HCT116 (cell line): ENCODE data around the gene CCDC187. TPM values are rescaled to one million over a fixed set of nuclear protein-coding genes. Genes with fewer than 3 reads are reported as not detected.

Experiments used
- ATAC-seq: fragments of 200-7000 bp; cut with Tn5 transposase; 2 replicates; pipeline ENCODE4 v1.9.1; 2020; ENCODE audit warnings: mild to moderate bottlenecking, moderate library complexity
- BruUV-seq: library from RNA; stranded (reverse); fragments of 400-500 nt; replicated peaks from 2 replicates; lab custom pipeline; 2021; lab: Mats Ljungman, UMichigan
- CTCF ChIA-PET: fragments of 300-600 bp; sonication (Branson Sonifier 250); formaldehyde crosslinking; loops from one replicate; lab custom pipeline; 2021; ENCODE audit warnings: antibody characterized with exemption; lab: Charles Lee
- POLR2A ChIA-PET: fragments of 300-600, 350-600 bp; sonication (Branson Sonifier 250); formaldehyde crosslinking; loops from one replicate; lab custom pipeline; 2021; ENCODE audit warnings: antibody characterized with exemption; lab: Charles Lee
- RAD21 ChIA-PET, 2 experiments: fragments of 300-600 bp; sonication (Branson Sonifier 250); formaldehyde crosslinking; loops; one replicate each; lab custom pipeline; 2023; ENCODE audit warnings: low total read pairs in 2 of 2; ENCODE audit not compliant: uncharacterized antibody in 2 of 2, unreplicated experiment in 2 of 2, low non-redundant PET in 1 of 2; lab: Charles Lee
- DNase-seq: peaks from one replicate; pipeline ENCODE4 v3.0.0-alpha.2; 2010; ENCODE audit warnings: low read depth, low spot score
- H2AFZ ChIP-seq: fragments of 200-600 bp; shearing (Covaris generic), sonication (generic); 2 replicates; pipeline ENCODE4 v1.6.1; 2017; ENCODE audit warnings: low read depth, mixed run types, mixed read lengths, antibody characterized with exemption, low read length; ENCODE audit not compliant: poor library complexity, severe bottlenecking
- H3K27ac ChIP-seq: 2 replicates; pipeline ENCODE4 v1.5.1; 2012; ENCODE audit warnings: low read depth, low read length
- H3K27me3 ChIP-seq: fragments of 200-600 bp; sonication (generic); 2 replicates; pipeline ENCODE4 v1.6.1; 2016; ENCODE audit warnings: mixed run types, low read length, mixed read lengths; ENCODE audit not compliant: insufficient read depth
- H3K36me3 ChIP-seq, 2 experiments: fragments of 200-500 bp in 1 of 2; fragments of 200-600 bp in 1 of 2; sonication (Bioruptor generic) in 1 of 2; sonication (generic) in 1 of 2; 2 replicates each; pipeline versions ENCODE4 v1.5.1 to v1.6.1; 2014 to 2016; ENCODE audit warnings: low read length in 2 of 2, inconsistent platforms in 1 of 2, mixed read lengths in 1 of 2, mixed run types in 1 of 2; ENCODE audit not compliant: insufficient read depth in 2 of 2, control insufficient read depth in 1 of 2
- H3K4me1 ChIP-seq, 2 experiments: fragments of 200-600 bp in 1 of 2; sonication (generic) in 1 of 2; 2 replicates each; pipeline versions ENCODE4 v1.5.1 to v1.6.1; 2012 to 2017; ENCODE audit warnings: low read length in 2 of 2, inconsistent platforms in 1 of 2, mild to moderate bottlenecking in 1 of 2, mixed read lengths in 1 of 2, mixed run types in 1 of 2, moderate library complexity in 1 of 2; ENCODE audit not compliant: insufficient read depth in 2 of 2, control insufficient read depth in 1 of 2
- H3K4me2 ChIP-seq: fragments of 200-600 bp; sonication (generic); 2 replicates; pipeline ENCODE4 v1.6.1; 2017; ENCODE audit warnings: mixed run types, low read length, mixed read lengths
- H3K4me3 ChIP-seq, 2 experiments: fragments of 200-600 bp in 1 of 2; sonication (generic) in 1 of 2; replicated peaks in 1 of 2; 2 replicates each; pipeline ENCODE4 v1.5.1; 2011 to 2016; ENCODE audit warnings: low read length in 2 of 2, control low read depth in 1 of 2, low read depth in 1 of 2, mild to moderate bottlenecking in 1 of 2, mixed read lengths in 1 of 2, mixed run types in 1 of 2
- H3K79me2 ChIP-seq: fragments of 200-600 bp; sonication (generic); 2 replicates; pipeline ENCODE4 v1.6.1; 2017; ENCODE audit warnings: mild to moderate bottlenecking, mixed run types, low read length, moderate library complexity, mixed read lengths; ENCODE audit not compliant: insufficient read depth
- H3K9ac ChIP-seq: fragments of 200-600 bp; sonication (generic); 2 replicates; pipeline ENCODE4 v1.6.1; 2016; ENCODE audit warnings: low read length, mixed read lengths
- H3K9me2 ChIP-seq: fragments of 200-600 bp; sonication (generic), shearing (Covaris generic); 2 replicates; pipeline ENCODE4 v1.6.1; 2017; ENCODE audit warnings: mixed run types, mild to moderate bottlenecking, moderate library complexity; ENCODE audit not compliant: insufficient read depth
- H3K9me3 ChIP-seq, 2 experiments: fragments of 200-500 bp in 1 of 2; fragments of 200-600 bp in 1 of 2; sonication (Bioruptor generic) in 1 of 2; sonication (generic) in 1 of 2; 2 replicates each; pipeline ENCODE4 v1.6.1; 2014 to 2017; ENCODE audit warnings: low read length in 2 of 2, mixed read lengths in 2 of 2, inconsistent platforms in 1 of 2, low read depth in 1 of 2, mild to moderate bottlenecking in 1 of 2, mixed run types in 1 of 2, moderate library complexity in 1 of 2; ENCODE audit not compliant: control insufficient read depth in 1 of 2, insufficient read depth in 1 of 2
- H4K20me1 ChIP-seq: fragments of 200-600 bp; sonication (generic), shearing (Covaris generic); 2 replicates; pipeline ENCODE4 v1.6.1; 2017; ENCODE audit warnings: mixed run types, mild to moderate bottlenecking, moderate library complexity; ENCODE audit not compliant: insufficient read depth
- CBX3 ChIP-seq: IDR thresholded peaks from 2 replicates; pipeline ENCODE4 v1.6.1; 2012; ENCODE audit warnings: low read depth
- CEBPB ChIP-seq: IDR thresholded peaks from 2 replicates; pipeline ENCODE4 v1.6.1; 2012; ENCODE audit warnings: low read depth
- CTCF ChIP-seq, 3 experiments: fragments of 200-600 bp in 1 of 3; sonication (generic) in 1 of 3; IDR thresholded peaks in 2 of 3; conservative IDR thresholded peaks in 1 of 3; 2 replicates each; pipeline ENCODE4 v1.5.1; 2012 to 2017; ENCODE audit warnings: low read depth in 2 of 3, low read length in 2 of 3, antibody characterized with exemption in 1 of 3, borderline replicate concordance in 1 of 3, control low read depth in 1 of 3, mild to moderate bottlenecking in 1 of 3, mixed read lengths in 1 of 3, mixed run types in 1 of 3, moderate library complexity in 1 of 3; ENCODE audit not compliant: insufficient read depth in 1 of 3
- EZH2 ChIP-seq: fragments of 200-600 bp; sonication (generic); IDR thresholded peaks from 2 replicates; pipeline ENCODE4 v1.6.1; 2017; ENCODE audit warnings: antibody characterized with exemption, mixed run types
- EZH2phosphoT487 ChIP-seq: fragments of 200-600 bp; IDR thresholded peaks from 2 replicates; pipeline ENCODE4 v1.6.1; 2018; ENCODE audit warnings: antibody characterized with exemption, borderline replicate concordance
- FOSL1 ChIP-seq: IDR thresholded peaks from 2 replicates; pipeline ENCODE4 v1.6.1; 2012; ENCODE audit warnings: low read depth
- JUND ChIP-seq: IDR thresholded peaks from 2 replicates; pipeline ENCODE4 v1.6.1; 2012
- RAD21 ChIP-seq: IDR thresholded peaks from 2 replicates; pipeline ENCODE4 v1.6.1; 2012; ENCODE audit warnings: low read depth, mild to moderate bottlenecking
- SIN3A ChIP-seq: IDR thresholded peaks from 2 replicates; pipeline ENCODE4 v1.6.1; 2012; ENCODE audit warnings: low read depth
- SP1 ChIP-seq: IDR thresholded peaks from 2 replicates; pipeline ENCODE4 v1.6.1; 2012; ENCODE audit warnings: low read depth
- SRF ChIP-seq: IDR thresholded peaks from 2 replicates; pipeline ENCODE4 v1.6.1; 2012; ENCODE audit warnings: low read depth
- TCF7L2 ChIP-seq: IDR thresholded peaks from 2 replicates; pipeline ENCODE4 v1.7.0; 2011; ENCODE audit warnings: borderline replicate concordance, inconsistent platforms; ENCODE audit not compliant: insufficient read depth, insufficient read length; ENCODE audit errors: extremely low read depth
- ZBTB33 ChIP-seq: IDR thresholded peaks from 2 replicates; pipeline ENCODE4 v1.6.1; 2011; ENCODE audit warnings: mild to moderate bottlenecking, low read length, moderate library complexity; ENCODE audit not compliant: insufficient replicate concordance; ENCODE audit errors: extremely low read depth
- ZFX ChIP-seq: fragments of 450-650 bp; IDR thresholded peaks from 2 replicates; pipeline ENCODE4 v1.6.1; 2017
- ZNF274 ChIP-seq: fragments of 200-500 bp; sonication (Bioruptor generic); IDR thresholded peaks from 2 replicates; pipeline ENCODE4 v1.6.1; 2014; ENCODE audit warnings: mild to moderate bottlenecking, low read depth, low read length, inconsistent platforms
- intact Hi-C: fragments of 100-400 bp; cut with micrococcal nuclease; formaldehyde crosslinking; loops from 2 replicates; pipeline ENCODE4 v1.10.0; 2022
- total RNA-seq: library from RNA; stranded (reverse); gene quantifications from one replicate; pipeline ENCODE4 v1.2.1, GENCODE V29; 2021; ENCODE audit not compliant: unreplicated experiment
- TF ChIP-seq, protein P1 (sequence below): IDR thresholded peaks from 2 replicates; pipeline ENCODE4 v1.6.1; 2012
- TF ChIP-seq, protein P2 (sequence below): IDR thresholded peaks from 2 replicates; pipeline ENCODE4 v1.6.1; 2012; ENCODE audit warnings: low read depth

The CCDC187 gene
- total RNA-seq, 1 experiment from 2014 or later: 4.6 TPM

- H3K4me1 ChIP-seq: no peaks in the 10 kb centered on the region
- intact Hi-C loops: no loop called here
- H3K9me2 ChIP-seq: no peaks in the 10 kb centered on the region
- H3K79me2 ChIP-seq: no peaks in the 10 kb centered on the region
- H3K9me3 ChIP-seq: no peaks in the 10 kb centered on the region
- ChIA-PET RAD21 (no interaction called here), CTCF (no interaction called here), POLR2A (no interaction called here)
- H3K4me2 ChIP-seq: no peak overlapping the region
- H3K4me3 ChIP-seq: no peak overlapping the region
- peaks cover 1 to 4% of the 10 kb centered on the region in 2 experiments; a peak in 2 of 4 replicates for H3K36me3 ChIP-seq
- TF ChIP-seq, protein P1, sequence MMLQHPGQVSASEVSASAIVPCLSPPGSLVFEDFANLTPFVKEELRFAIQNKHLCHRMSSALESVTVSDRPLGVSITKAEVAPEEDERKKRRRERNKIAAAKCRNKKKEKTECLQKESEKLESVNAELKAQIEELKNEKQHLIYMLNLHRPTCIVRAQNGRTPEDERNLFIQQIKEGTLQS: no peak
- TF ChIP-seq EZH2phosphoT487 (no peak), SP1 (no peak), FOSL1 (no peak), RAD21 (no peak), JUND (no peak), TCF7L2 (no peak), CBX3 (no peak), CTCF (IDR thresholded peaks at IDR 0.05 in 2 of 3, conservative IDR thresholded peaks at IDR 0.05 in 1 of 3; ENCODE audit: borderline replicate concordance in 1 of 3, insufficient read depth in 1 of 3, low read depth in 2 of 3, low read length in 2 of 3) (no peak), EZH2 (no peak), ZNF274 (no peak), SRF (no peak), ZBTB33 (no peak), SIN3A (no peak), ZFX (no peak), CEBPB (no peak)
- TF ChIP-seq, protein P2, sequence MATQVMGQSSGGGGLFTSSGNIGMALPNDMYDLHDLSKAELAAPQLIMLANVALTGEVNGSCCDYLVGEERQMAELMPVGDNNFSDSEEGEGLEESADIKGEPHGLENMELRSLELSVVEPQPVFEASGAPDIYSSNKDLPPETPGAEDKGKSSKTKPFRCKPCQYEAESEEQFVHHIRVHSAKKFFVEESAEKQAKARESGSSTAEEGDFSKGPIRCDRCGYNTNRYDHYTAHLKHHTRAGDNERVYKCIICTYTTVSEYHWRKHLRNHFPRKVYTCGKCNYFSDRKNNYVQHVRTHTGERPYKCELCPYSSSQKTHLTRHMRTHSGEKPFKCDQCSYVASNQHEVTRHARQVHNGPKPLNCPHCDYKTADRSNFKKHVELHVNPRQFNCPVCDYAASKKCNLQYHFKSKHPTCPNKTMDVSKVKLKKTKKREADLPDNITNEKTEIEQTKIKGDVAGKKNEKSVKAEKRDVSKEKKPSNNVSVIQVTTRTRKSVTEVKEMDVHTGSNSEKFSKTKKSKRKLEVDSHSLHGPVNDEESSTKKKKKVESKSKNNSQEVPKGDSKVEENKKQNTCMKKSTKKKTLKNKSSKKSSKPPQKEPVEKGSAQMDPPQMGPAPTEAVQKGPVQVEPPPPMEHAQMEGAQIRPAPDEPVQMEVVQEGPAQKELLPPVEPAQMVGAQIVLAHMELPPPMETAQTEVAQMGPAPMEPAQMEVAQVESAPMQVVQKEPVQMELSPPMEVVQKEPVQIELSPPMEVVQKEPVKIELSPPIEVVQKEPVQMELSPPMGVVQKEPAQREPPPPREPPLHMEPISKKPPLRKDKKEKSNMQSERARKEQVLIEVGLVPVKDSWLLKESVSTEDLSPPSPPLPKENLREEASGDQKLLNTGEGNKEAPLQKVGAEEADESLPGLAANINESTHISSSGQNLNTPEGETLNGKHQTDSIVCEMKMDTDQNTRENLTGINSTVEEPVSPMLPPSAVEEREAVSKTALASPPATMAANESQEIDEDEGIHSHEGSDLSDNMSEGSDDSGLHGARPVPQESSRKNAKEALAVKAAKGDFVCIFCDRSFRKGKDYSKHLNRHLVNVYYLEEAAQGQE: no peak
- no peaks in the 10 kb centered on the region for H4K20me1 ChIP-seq
- ATAC-seq (no peak), DNase-seq (no peak)
- no peak overlapping the region for H3K27ac ChIP-seq
- H3K9ac ChIP-seq: no peak overlapping the region
- H2AFZ ChIP-seq: no peak overlapping the region
- no peaks in the 10 kb centered on the region for H3K27me3 ChIP-seq
- BruUV-seq: no TSS peak
These were observed 101.2 kb downstream of the CCDC187 start for GRCh38 chr9:136202454-136203407.
